GM12875 (cell line): ENCODE results near the gene FLCN.
"Not testable (repeated sequence)": the region's sequence is repeated elsewhere in the genome, so short reads cannot be mapped to it uniquely, and the experiment has no call there.

Source experiments
- H3K4me3 ChIP-seq: one replicate; pipeline ENCODE4 v1.5.1; 2011; ENCODE audit warnings: low read depth, low read length, control low read depth
- TF ChIP-seq, protein P1 (sequence below): IDR thresholded peaks from 2 replicates; pipeline ENCODE4 v1.5.1; 2011; ENCODE audit warnings: low read depth, mild to moderate bottlenecking, control low read depth, inconsistent platforms, low read length, moderate library complexity, borderline replicate concordance; ENCODE audit not compliant: insufficient read depth

FLCN gene

DNA sequence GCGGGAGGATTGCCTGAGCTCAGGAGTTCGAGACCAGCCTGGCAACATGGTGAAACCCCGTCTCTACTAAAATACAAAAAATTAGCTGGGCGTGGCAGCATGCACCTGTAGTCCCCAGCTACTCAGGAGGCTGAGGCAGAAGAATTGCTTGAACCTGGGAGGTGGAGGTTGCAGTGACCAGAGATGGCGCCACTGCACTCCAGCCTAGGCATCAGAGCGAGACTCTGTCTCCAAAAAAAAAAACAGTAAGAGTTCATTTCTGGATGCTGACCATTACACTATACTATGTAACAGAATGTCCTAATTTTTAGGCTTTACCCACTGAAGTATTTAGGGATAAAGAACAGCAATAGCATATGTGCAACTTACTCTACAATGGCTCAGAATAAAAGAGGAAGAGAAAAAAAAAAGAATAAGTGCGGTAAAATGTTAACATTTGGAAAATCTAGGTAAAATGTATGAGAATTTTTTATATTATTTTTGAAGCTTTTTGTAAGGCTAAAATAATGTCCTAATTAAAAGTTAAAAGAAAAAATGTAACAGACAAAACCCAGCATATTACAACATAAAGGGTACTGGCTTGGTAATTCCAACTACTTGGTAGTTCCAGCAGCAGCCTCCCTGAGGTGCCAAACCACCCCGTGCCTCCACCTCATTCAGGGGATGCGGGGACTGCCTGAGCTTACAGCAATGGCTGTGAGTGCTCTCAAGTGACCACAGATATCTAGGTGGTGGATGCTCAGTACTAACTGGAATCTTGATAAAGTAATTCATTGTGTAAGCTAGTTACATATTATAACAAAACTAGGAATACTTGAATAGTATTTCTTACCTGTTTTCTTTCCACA, 33.2 kb upstream of the FLCN start:
- no peak overlapping the region for H3K4me3 ChIP-seq
- TF ChIP-seq, protein P1, sequence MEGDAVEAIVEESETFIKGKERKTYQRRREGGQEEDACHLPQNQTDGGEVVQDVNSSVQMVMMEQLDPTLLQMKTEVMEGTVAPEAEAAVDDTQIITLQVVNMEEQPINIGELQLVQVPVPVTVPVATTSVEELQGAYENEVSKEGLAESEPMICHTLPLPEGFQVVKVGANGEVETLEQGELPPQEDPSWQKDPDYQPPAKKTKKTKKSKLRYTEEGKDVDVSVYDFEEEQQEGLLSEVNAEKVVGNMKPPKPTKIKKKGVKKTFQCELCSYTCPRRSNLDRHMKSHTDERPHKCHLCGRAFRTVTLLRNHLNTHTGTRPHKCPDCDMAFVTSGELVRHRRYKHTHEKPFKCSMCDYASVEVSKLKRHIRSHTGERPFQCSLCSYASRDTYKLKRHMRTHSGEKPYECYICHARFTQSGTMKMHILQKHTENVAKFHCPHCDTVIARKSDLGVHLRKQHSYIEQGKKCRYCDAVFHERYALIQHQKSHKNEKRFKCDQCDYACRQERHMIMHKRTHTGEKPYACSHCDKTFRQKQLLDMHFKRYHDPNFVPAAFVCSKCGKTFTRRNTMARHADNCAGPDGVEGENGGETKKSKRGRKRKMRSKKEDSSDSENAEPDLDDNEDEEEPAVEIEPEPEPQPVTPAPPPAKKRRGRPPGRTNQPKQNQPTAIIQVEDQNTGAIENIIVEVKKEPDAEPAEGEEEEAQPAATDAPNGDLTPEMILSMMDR, result peak; percentile 20; the same call in 1 of the 2 replicates

DNA sequence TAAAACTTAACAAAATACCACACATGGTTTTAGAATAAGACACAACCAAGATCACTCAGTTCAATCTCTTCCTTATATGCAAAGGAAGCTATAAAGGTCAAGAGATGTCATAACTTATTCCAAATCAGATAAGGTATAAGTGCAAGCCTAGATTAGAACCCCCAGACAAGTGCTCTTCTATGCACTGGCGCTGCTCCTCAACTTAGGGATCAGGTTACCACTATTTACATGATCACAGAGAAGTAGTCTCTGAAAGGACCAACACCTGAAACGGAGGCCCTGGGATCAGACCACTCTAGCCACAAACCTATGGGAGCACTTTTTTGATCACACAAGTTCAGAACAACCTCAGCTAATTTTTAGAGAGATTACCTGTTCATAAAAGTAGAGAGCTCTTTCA, 27.5 kb upstream of the FLCN start:
- no peak overlapping the region for H3K4me3 ChIP-seq
- TF ChIP-seq, protein P1, result no peak

DNA sequence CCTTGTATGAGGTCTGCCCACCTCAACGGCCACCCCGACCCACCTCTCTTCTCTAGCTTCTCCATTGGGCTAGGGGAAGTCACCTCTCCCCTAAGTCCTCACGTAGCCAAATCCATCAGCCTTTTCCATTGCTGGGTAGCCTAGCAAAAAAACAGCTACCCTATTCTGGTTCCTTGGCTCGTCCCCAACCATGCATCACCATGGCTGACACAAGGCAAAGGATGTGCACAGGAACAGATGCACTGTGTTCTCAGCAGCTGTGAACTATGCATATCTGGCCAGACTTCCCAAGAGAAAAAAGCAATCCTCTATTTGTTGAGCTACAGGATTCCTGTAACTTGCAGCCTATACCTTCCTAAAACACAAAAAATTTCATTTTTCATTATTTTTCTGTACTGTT, 22.0 kb upstream of the FLCN start:
- H3K4me3 ChIP-seq, result no peak overlapping the region
- TF ChIP-seq, protein P1, result no peak

GRCh38 chr17:17258011-17258410, 21.0 kb upstream of the FLCN start:
- TF ChIP-seq, protein P1, result no peak
- no peak overlapping the region for H3K4me3 ChIP-seq

DNA sequence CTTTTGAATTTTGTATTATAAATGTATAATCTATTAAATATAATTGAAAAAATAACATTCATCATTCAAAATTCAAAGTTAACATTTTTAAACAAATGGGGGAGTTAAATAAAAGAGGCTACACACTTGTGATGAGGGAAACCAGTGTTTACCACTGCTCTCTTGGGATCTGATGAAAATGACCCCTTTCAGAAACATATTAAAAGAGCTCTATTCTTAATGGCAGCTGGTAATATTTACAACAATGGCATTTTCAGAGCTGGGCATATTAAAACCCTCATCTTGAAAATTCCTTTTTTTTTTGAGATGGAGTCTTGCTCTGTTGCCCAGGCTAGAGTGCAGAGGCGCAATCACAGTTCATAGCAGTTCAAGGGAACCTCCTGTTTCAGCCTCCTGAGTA, 19.3 kb upstream of the FLCN start:
- H3K4me3 ChIP-seq, result no peak overlapping the region
- TF ChIP-seq, protein P1, result no peak

DNA sequence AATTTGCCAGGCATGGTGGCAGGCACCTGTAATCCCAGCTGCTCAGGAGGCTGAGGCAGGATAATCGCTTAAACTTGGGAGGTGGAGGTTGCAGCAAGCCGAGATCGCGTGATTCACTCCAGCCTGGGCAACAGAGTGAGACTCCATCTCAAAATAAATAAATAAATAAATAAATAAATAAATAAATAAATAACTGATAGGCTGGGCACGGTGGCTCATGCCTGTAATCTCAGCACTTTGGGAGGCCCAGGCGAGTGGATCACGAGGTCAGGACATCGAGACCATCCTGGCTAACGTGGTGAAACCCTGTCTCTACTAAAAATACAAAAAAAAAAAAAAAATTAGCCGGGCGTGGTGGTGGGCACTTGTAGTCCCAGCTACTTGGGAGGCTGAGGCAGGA, 18.7 kb upstream of the FLCN start:
- not testable (repeated sequence) for H3K4me3 ChIP-seq

- H3K4me3 ChIP-seq, result no peak overlapping the region
- TF ChIP-seq, protein P1, result no peak
Observed at GRCh38 chr17:17254036-17254435, 17.1 kb upstream of the FLCN start.
